Natural killer cell treated with Interleukin-12 subunit alpha and Interleukin-12 subunit beta and Interleukin-15 and Interleukin-18, amount 100 ng/mL, for 72 hours (primary cell): ENCODE data around the gene PLXNA2. TPM values are rescaled to one million over a fixed set of nuclear protein-coding genes. Genes with fewer than 3 reads are reported as not detected.

ENCODE experiments used
- ATAC-seq, 2 donors: fragments of 150-1000 bp; cut with Tn5 transposase in 1 of 2; sonication (Bioruptor Pico), chemical (Tn5 transposase) in 1 of 2; 2 replicates each; pipeline ENCODE4 v1.10.0; 2021
- DNase-seq: peaks from one replicate; pipeline ENCODE4 v3.0.0; 2022; ENCODE audit warnings: low spot score
- H3K27ac Mint-ChIP-seq, 2 donors: 1 replicate in 1 of 2; 2 replicates in 1 of 2; pipeline ENCODE4 v1.8.0; 2022; ENCODE audit warnings: mixed read lengths in 2 of 2, mild to moderate bottlenecking in 1 of 2, moderate library complexity in 1 of 2
- H3K27me3 Mint-ChIP-seq, 2 donors: 1 replicate in 1 of 2; 2 replicates in 1 of 2; pipeline ENCODE4 v1.8.0; 2022; ENCODE audit warnings: mixed read lengths in 2 of 2
- H3K36me3 Mint-ChIP-seq: one replicate; pipeline ENCODE4 v1.8.0; 2022; ENCODE audit warnings: mixed read lengths
- H3K4me1 Mint-ChIP-seq, 2 donors: 1 replicate in 1 of 2; 2 replicates in 1 of 2; pipeline ENCODE4 v1.8.0; 2022; ENCODE audit warnings: low read depth in 2 of 2, mixed read lengths in 2 of 2, mild to moderate bottlenecking in 1 of 2
- H3K4me3 Mint-ChIP-seq: one replicate; pipeline ENCODE4 v1.8.0; 2022; ENCODE audit warnings: mixed read lengths
- H3K9me3 Mint-ChIP-seq: 2 replicates; pipeline ENCODE4 v1.8.0; 2022; ENCODE audit warnings: mixed read lengths
- total RNA-seq, 2 donors: library from RNA; stranded (reverse); gene quantifications; one replicate each; pipeline ENCODE4 v1.2.3, GENCODE V29; 2022

The PLXNA2 gene
- total RNA-seq, 2 donors from 2014 or later, result 1.1 to 1.3 TPM

DNA sequence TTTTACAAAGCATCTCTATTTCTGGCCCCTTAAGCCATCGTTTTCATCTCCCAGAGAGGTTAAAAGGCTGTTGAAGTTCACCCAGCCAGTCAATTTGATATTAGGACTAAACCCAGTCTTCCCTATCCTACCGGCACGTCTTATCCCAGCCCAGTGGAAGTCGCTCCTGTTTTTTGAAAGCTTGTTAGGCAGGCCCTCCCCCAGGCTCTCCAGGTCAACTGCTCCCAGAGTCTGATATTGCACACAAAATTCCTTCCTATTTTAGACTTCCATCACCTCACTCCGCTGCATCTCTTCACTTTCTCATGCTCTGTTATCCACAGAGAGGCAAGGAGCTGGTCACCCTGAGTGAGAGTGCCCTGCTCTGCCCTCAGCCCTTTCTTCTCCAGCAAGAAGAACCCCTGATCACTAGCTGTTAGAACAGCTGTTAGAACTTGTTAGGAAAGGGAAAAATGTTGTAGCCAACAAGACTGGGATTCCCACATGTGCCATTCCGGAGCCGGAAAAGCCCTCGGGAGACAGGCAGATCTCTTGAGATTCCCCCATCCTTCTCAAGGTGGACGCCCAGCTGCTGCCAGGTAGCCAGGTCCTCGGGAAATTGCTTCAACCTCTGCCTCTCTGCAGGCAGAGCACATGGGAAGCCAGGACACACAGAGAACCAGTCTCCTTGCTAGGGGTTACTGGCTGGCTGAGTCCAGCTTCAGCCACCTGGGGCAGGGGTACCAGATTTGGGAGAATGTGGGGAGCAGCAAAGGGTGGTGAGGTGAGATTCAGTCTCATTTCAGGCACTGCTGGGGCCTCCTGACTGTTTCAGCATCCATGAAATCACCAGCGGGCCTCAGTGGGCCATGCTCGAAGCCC is 25.7 kb downstream of the PLXNA2 start:
- Mint-ChIP-seq H3K4me3 (no peak overlapping the region), H3K27me3 (peaks cover 25 to 47% of the 10 kb centered on the region in 2 donors), H3K27ac (no peak overlapping the region), H3K36me3 (no peaks in the 10 kb centered on the region), H3K9me3 (no peaks in the 10 kb centered on the region), H3K4me1 (no peaks in the 10 kb centered on the region)
- no peak for ATAC-seq
- no peak for DNase-seq

DNA sequence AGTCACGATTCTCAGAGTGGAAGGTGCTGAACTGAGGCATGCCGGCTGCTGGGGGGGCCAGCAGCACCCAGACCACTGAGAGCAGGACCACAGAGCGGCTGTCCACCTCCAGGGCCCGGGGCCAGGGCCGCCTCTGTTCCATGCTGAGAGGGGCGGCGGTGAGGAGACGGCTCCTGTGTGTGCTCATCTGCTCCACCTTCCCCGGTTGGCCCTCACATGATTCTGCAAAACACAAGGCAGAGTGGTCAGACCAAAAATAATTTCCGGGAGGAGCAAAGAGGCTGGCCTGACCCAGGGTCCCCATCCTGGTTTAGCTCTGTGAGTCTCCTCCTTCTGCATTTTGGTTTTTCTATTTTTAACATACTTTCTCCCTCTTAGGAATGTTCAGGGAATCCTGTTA is 26.4 kb downstream of the PLXNA2 start:
- Mint-ChIP-seq H3K4me1 (no peaks in the 10 kb centered on the region), H3K27me3 (peaks cover 24 to 47% of the 10 kb centered on the region in 2 donors), H3K36me3 (no peaks in the 10 kb centered on the region), H3K27ac (no peak overlapping the region), H3K9me3 (no peaks in the 10 kb centered on the region), H3K4me3 (no peak overlapping the region)
- no peak for DNase-seq
- ATAC-seq, result no peak

DNA sequence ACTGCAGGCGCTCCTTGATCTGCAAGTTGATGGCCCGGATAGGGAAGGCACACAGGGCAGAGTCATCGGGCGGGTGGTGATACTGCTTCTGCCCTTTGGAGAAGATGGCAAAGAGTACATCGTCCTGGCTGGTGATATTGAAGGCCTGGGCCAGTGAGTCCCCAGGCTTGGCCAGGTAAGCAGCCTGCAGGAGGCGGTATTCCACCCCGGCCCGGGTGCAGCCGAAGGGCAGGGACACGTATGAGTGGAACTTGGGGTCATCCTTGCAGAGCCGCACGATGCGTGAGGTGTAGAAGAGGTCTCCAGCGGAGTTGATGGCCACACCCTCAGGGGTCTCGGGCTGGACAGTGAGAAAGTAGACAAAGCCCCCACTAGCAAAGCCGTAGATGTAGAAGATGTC is 27.4 kb downstream of the PLXNA2 start:
- H3K4me1 Mint-ChIP-seq, result no peaks in the 10 kb centered on the region
- no peak overlapping the region for H3K4me3 Mint-ChIP-seq
- H3K9me3 Mint-ChIP-seq, result no peaks in the 10 kb centered on the region
- DNase-seq (no peak), ATAC-seq (no peak)
- no peaks in the 10 kb centered on the region for H3K36me3 Mint-ChIP-seq
- H3K27ac Mint-ChIP-seq, result no peak overlapping the region
- H3K27me3 Mint-ChIP-seq, result peaks cover 18 to 39% of the 10 kb centered on the region in 2 donors

DNA sequence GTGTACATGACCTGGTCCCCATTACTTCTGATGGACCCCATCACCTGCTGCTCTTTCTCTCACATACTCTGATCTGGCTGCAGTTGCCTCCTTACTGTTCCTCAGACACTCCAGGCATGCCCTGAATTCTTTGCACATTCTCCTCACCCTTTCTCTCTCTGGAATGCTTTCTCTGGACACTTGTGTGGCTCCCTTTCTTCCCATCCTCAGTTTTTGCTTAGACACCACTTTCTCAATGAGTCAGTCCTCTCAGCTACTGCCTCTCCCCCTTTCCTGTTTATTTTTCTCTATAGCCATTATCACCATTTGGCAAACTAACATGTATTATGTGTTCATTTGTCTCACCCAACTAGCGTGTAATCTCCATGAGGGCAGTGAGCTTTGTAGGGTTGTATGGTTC is 28.1 kb downstream of the PLXNA2 start:
- ATAC-seq (no peak), DNase-seq (no peak)
- no peak overlapping the region for H3K4me3 Mint-ChIP-seq
- H3K27ac Mint-ChIP-seq, result no peak overlapping the region
- peaks cover 18 to 42% of the 10 kb centered on the region in 2 donors for H3K27me3 Mint-ChIP-seq
- no peaks in the 10 kb centered on the region for H3K9me3 Mint-ChIP-seq
- H3K36me3 Mint-ChIP-seq, result no peaks in the 10 kb centered on the region
- H3K4me1 Mint-ChIP-seq, result no peaks in the 10 kb centered on the region

DNA sequence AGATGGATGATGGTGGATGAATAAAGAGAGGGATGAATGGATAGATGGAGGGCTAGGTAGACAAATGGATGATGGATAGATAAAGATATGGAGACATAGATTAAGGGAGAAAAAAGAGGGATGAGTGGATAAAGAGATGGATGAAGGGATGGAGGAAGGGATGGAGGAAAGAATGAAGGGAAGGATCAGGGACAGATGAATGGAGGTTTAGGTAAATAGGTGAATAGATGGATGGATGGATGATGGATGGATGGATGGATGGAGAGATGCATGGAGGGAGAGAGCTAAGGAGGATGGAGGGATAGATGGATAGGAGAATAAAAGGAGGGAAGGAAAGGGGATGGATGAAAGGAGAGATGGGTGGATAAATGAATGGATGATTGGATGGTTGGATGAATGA is 28.8 kb downstream of the PLXNA2 start:
- Mint-ChIP-seq H3K27ac (no peak overlapping the region), H3K36me3 (no peaks in the 10 kb centered on the region), H3K4me3 (no peak overlapping the region), H3K27me3 (peaks cover 15 to 39% of the 10 kb centered on the region in 2 donors), H3K9me3 (no peaks in the 10 kb centered on the region), H3K4me1 (no peaks in the 10 kb centered on the region)
- DNase-seq (no peak), ATAC-seq (no peak)

DNA sequence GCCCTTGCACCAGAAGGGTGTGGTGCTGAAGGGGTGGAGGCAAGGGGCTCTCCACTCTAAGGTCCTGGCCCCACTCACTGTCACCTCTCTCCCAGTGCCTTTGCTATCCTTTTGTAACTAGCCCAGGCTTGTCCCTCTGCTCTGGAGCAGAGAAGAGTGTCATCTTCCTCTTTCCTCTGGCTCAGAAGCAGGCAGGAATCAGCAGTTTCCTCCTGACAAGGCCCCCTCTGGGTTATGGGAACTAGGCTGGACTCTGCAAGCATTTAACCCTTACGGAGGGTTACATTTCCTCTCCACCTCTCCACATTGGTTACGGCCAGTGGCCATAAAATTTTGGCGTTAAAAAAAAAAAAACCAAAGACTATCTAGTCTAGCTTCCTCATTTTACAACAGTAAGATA is 30.4 kb downstream of the PLXNA2 start:
- Mint-ChIP-seq H3K4me1 (no peaks in the 10 kb centered on the region), H3K27ac (no peak overlapping the region), H3K9me3 (no peaks in the 10 kb centered on the region), H3K4me3 (no peak overlapping the region), H3K36me3 (no peaks in the 10 kb centered on the region), H3K27me3 (peaks cover 10 to 33% of the 10 kb centered on the region in 2 donors)
- ATAC-seq, result no peak
- no peak for DNase-seq

- no peak for ATAC-seq
- Mint-ChIP-seq H3K4me3 (no peak overlapping the region), H3K36me3 (no peaks in the 10 kb centered on the region), H3K9me3 (no peaks in the 10 kb centered on the region), H3K27ac (no peak overlapping the region), H3K27me3 (peaks cover 7 to 33% of the 10 kb centered on the region in 2 donors), H3K4me1 (no peaks in the 10 kb centered on the region)
- DNase-seq, result no peak
Measured at GRCh38 chr1:208212893-208213292, 31.3 kb downstream of the PLXNA2 start.

DNA sequence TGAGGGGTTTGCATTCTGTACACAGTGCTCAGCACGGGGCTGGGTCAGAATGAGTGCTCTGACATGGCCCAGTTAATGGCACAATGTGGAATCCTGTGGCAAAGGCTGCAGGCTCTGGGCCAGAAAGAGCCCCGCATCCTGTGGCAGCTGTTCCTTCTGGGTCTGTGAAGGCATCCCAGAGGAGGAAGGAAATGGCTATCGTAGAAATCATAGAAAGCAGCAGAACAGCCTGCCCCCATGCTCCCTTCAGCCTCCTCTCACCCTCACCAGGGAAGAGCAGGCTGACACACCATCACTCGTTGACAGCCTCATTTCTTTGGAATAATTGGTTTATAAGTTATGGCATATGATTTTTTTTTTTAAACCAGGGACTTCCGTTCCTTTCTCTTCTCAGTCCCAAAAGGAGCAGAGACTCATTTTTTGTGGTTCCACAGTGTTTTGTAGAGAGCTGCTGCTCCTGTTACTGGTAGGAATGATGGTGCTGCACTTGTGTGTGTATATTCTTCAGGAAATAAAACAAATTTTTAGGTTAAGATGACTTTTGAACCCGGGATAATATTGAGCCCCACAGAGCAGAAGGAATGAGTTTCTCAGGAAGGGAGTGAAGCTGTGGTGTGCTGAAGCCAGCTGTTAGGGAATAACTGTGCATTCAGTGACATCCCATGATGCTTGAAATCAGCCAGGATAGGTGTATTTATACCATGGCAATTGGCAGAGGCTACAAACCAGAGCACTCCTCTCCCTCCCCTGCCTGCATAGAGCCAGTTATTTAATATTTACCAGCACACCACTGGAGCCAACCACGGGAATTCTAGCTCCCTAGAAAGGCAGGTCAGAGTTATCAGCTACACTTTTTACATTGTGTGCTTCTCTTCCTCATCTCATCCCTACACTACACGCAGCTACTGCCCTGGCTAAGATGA is 32.0 kb downstream of the PLXNA2 start:
- no peaks in the 10 kb centered on the region for H3K9me3 Mint-ChIP-seq
- peaks cover 7 to 33% of the 10 kb centered on the region in 2 donors for H3K27me3 Mint-ChIP-seq
- no peaks in the 10 kb centered on the region for H3K36me3 Mint-ChIP-seq
- H3K4me1 Mint-ChIP-seq, result no peaks in the 10 kb centered on the region
- no peak overlapping the region for H3K4me3 Mint-ChIP-seq
- ATAC-seq (no peak), DNase-seq (no peak)
- no peak overlapping the region for H3K27ac Mint-ChIP-seq

- no peaks in the 10 kb centered on the region for H3K9me3 Mint-ChIP-seq
- no peak overlapping the region for H3K4me3 Mint-ChIP-seq
- H3K4me1 Mint-ChIP-seq, result no peaks in the 10 kb centered on the region
- no peak for DNase-seq
- no peak for ATAC-seq
- H3K36me3 Mint-ChIP-seq, result no peaks in the 10 kb centered on the region
- H3K27me3 Mint-ChIP-seq, result peaks cover 3 to 19% of the 10 kb centered on the region in 2 donors
- H3K27ac Mint-ChIP-seq, result no peak overlapping the region
Measured at GRCh38 chr1:208209896-208210589, 34.1 kb downstream of the PLXNA2 start.

- Mint-ChIP-seq H3K9me3 (no peaks in the 10 kb centered on the region), H3K27ac (no peak overlapping the region), H3K4me1 (no peaks in the 10 kb centered on the region), H3K27me3 (peaks cover 0 to 11% of the 10 kb centered on the region in 2 donors), H3K36me3 (no peaks in the 10 kb centered on the region), H3K4me3 (no peak overlapping the region)
- no peak for ATAC-seq
- DNase-seq, result no peak
Measured at GRCh38 chr1:208209286-208209685, 34.9 kb downstream of the PLXNA2 start.

DNA sequence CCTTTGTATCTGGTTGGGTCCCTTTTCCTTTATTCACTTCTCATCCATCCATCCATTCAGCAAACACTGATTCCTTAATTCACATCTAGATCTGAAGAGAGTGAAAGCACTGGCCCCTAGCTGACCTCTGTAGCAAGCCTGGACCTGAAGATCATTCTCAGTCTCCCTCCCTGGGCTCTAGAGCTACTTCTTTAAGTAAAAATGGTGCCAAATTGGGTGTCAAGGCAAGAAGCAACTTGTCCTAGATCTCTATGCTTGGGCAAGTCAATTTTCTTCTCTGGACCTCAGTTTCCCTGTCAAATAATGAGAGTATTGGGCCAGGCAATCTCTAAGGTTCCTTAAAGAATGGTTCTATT is 36.1 kb downstream of the PLXNA2 start:
- no peaks in the 10 kb centered on the region for H3K36me3 Mint-ChIP-seq
- no peak overlapping the region for H3K27ac Mint-ChIP-seq
- peaks cover 0 to 7% of the 10 kb centered on the region in 2 donors for H3K27me3 Mint-ChIP-seq
- no peaks in the 10 kb centered on the region for H3K9me3 Mint-ChIP-seq
- ATAC-seq (no peak), DNase-seq (no peak)
- no peak overlapping the region for H3K4me3 Mint-ChIP-seq
- H3K4me1 Mint-ChIP-seq, result no peaks in the 10 kb centered on the region

DNA sequence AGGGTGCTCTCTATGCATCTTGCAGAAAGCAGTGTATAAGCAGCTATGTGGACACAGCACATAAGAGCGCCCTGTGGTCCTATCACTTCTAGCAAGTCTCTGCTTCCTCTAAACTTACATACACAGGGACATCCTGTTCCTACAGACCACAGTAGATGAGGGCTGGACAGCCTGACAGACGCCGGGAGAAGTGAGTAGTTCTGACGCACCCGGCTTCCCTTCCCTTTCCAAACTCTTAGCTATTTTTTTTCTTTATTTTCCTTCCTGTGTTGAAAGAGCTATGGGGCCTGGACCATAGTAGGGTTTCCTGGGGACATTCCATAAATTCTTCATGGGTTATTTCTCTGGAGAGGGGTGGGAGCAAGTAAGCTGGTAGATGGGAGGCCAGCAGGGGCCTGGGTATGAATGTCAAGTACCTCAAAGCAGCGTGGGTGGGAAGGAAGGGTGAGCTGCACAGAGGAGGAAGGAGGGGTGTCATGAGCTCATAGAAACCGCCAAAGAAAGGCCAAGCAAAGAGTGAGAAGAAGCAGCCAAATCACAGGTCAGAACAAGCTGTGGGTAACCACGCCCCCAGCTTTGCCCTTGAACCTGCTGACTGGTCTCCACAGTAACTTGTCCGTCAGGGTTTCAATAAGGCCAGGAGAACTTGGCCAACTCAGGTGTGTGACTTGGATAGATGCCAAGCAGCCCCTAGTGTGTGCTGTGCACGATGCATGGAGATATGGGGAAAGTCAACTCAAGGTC is 36.6 kb downstream of the PLXNA2 start:
- H3K36me3 Mint-ChIP-seq, result no peaks in the 10 kb centered on the region
- no peaks in the 10 kb centered on the region for H3K9me3 Mint-ChIP-seq
- ATAC-seq (no peak), DNase-seq (no peak)
- no peak overlapping the region for H3K4me3 Mint-ChIP-seq
- H3K27ac Mint-ChIP-seq, result no peak overlapping the region
- H3K4me1 Mint-ChIP-seq, result no peaks in the 10 kb centered on the region
- H3K27me3 Mint-ChIP-seq, result peaks cover 0 to 7% of the 10 kb centered on the region in 2 donors

- no peak overlapping the region for H3K4me3 Mint-ChIP-seq
- peaks cover 0 to 5% of the 10 kb centered on the region in 2 donors for H3K27me3 Mint-ChIP-seq
- H3K9me3 Mint-ChIP-seq, result no peaks in the 10 kb centered on the region
- ATAC-seq (no peak), DNase-seq (no peak)
- H3K36me3 Mint-ChIP-seq, result no peaks in the 10 kb centered on the region
- H3K27ac Mint-ChIP-seq, result no peak overlapping the region
- no peaks in the 10 kb centered on the region for H3K4me1 Mint-ChIP-seq
Measured at GRCh38 chr1:208206092-208206698, 38.0 kb downstream of the PLXNA2 start.
